GM19238 (cell line): ENCODE results near the gene WDR18.

Experiments used
- DNase-seq: peaks from one replicate; pipeline ENCODE4 v3.0.0; 2011; ENCODE audit warnings: low spot score; ENCODE audit not compliant: insufficient read length

Gene WDR18

GRCh38 chr19:1041272-1041834 lies 57.2 kb downstream of the WDR18 start:
- DNase-seq, result no peak

- no peak for DNase-seq
These were observed 57.9 kb downstream of the WDR18 start for GRCh38 chr19:1041835-1042685.

DNA sequence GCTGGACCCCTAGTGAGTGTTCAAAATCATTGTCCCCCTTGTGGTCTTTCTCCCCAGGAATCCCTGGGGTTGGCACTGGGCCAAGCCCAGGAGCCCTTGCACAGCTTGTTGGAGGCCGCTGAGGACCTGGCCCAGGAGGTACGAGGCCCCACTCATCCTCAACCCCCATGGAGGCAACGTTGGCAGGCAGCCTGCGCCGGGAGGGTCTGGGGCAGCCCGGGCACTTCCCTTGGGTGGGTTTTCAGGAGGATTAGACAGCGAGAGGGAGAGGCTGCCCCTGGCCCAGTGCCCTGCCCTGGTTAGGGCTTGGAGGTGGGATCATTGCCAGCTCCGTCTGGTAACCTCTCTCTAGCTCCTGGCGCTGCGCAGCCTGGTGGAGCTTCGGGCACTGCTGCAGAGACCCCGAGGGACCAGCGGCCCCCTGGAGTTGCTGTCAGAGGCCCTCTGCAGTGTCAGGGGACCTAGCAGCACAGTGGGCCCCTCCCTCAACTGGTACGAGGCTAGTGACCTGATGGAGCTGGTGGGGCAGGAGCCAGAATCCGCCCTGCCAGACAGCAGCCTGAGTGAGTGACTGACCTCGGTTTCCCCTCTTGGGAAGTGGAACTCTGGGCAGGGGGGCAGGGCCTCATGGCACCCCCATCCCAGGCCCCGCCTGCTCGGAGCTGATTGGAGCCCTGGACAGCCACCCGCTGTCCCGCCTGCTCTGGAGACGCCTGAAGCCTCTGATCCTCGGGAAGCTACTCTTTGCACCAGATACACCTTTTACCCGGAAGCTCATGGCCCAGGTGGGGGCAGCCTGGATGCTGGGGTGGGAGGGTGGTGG lies 58.8 kb downstream of the WDR18 start:
- DNase-seq, result no peak
